ENCODE results near the gene DNAAF3.
"Not testable (repeated sequence)": the region's sequence is repeated elsewhere in the genome, so short reads cannot be mapped to it uniquely, and the experiment has no call there.

DNAAF3 gene

GRCh38 chr19:55175117-55175867 lies 8.9 kb upstream of the DNAAF3 start:
- DNase-seq, result no peak

- DNase-seq, result no peak
Measured at GRCh38 chr19:55174425-55175116, 8.2 kb upstream of the DNAAF3 start.

- DNase-seq, result peak in 3 of 4 experiments; percentile 16 to 51 (median 39)
Measured at GRCh38 chr19:55173714-55174409, 7.4 kb upstream of the DNAAF3 start.

GRCh38 chr19:55173186-55173713 lies 6.8 kb upstream of the DNAAF3 start:
- DNase-seq, result no peak

- no peak for DNase-seq
Measured at GRCh38 chr19:55172741-55173140, 6.3 kb upstream of the DNAAF3 start.

- not testable (repeated sequence) for DNase-seq
Measured at GRCh38 chr19:55172318-55172717, 5.9 kb upstream of the DNAAF3 start.

GRCh38 chr19:55171440-55171839 lies 5.0 kb upstream of the DNAAF3 start:
- no peak for DNase-seq

GRCh38 chr19:55169136-55169535 lies 2.7 kb upstream of the DNAAF3 start:
- no peak for DNase-seq

GRCh38 chr19:55165952-55166529 lies 372 bp downstream of the DNAAF3 start:
- peak; percentile 59 to 79 (median 66) for DNase-seq

- DNase-seq, result no peak
Measured at GRCh38 chr19:55161571-55162322, 4.7 kb downstream of the DNAAF3 start.

- no peak for DNase-seq
Measured at GRCh38 chr19:55160986-55161365, 5.4 kb downstream of the DNAAF3 start.

- peak; percentile 89 to 93 (median 92) for DNase-seq
Measured at GRCh38 chr19:55160128-55160985, 6.1 kb downstream of the DNAAF3 start.

GRCh38 chr19:55158848-55159749 lies 7.3 kb downstream of the DNAAF3 start:
- no peak for DNase-seq

GRCh38 chr19:55158423-55158822 lies 8.0 kb downstream of the DNAAF3 start:
- no peak for DNase-seq

- DNase-seq, result no peak
Measured at GRCh38 chr19:55157064-55157908, 9.1 kb downstream of the DNAAF3 start, which contains the start of gene TNNI3. TNNI3 (minus strand) TSS chr19:55157732; CDS start chr19:55157589, 143 bp downstream.

- DNase-seq, result peak in 3 of 4 experiments; percentile 23 to 43 (median 31)
Measured at GRCh38 chr19:55156202-55157063, 10.0 kb downstream of the DNAAF3 start.

- DNase-seq, result not testable (repeated sequence)
Measured at GRCh38 chr19:55155784-55156183, 10.6 kb downstream of the DNAAF3 start.

All from suppressor macrophage (primary cell).